ENCODE data around the gene MACROD2.

DNA sequence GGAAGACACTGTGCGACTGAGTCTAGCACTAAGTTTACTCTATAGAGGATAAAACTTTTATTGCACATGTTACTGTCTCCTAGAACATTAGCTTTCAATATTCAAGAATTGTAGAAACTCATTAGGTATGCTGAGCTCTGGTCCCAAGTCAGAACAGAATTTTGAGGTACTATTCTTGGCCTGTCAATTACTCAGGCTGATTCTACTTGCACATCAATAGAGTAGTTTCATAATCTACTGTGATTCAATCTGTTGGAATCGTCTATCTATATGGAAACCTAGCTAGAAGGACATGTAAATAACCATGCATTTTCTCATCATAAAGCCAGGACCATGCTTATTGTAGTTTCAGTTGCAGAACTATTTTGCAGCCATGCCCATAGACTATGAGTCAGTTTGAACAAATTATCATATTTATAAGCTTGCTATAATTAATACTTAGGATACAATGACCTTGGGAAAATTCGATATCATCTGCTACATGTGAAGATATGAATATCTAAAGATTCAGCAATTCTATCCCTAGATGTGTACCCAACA, 300.5 kb downstream of the MACROD2 start:
- TF ChIP-seq KDM1A (IDR thresholded peaks at IDR 0.05; ENCODE audit: low read depth) (no peak), BHLHE40 (IDR thresholded peaks at IDR 0.05; ENCODE audit: low read depth, low read length) (no peak), RNF2 (IDR thresholded peaks at IDR 0.05; ENCODE audit: borderline replicate concordance, low read depth) (no peak), EP300 (IDR thresholded peaks at IDR 0.05) (no peak), TP53 (CRISPR knock-in tag; IDR thresholded peaks at IDR 0.05) (no peak), POLR2A (IDR thresholded peaks at IDR 0.05; ENCODE audit: low read length) (no peak), JUN (IDR thresholded peaks at IDR 0.05) (no peak), MAZ (IDR thresholded peaks at IDR 0.05; ENCODE audit: borderline replicate concordance, low read depth, low read length) (no peak), NR3C1 (IDR thresholded peaks at IDR 0.05) (no peak)
- TF ChIP-seq, protein P1, sequence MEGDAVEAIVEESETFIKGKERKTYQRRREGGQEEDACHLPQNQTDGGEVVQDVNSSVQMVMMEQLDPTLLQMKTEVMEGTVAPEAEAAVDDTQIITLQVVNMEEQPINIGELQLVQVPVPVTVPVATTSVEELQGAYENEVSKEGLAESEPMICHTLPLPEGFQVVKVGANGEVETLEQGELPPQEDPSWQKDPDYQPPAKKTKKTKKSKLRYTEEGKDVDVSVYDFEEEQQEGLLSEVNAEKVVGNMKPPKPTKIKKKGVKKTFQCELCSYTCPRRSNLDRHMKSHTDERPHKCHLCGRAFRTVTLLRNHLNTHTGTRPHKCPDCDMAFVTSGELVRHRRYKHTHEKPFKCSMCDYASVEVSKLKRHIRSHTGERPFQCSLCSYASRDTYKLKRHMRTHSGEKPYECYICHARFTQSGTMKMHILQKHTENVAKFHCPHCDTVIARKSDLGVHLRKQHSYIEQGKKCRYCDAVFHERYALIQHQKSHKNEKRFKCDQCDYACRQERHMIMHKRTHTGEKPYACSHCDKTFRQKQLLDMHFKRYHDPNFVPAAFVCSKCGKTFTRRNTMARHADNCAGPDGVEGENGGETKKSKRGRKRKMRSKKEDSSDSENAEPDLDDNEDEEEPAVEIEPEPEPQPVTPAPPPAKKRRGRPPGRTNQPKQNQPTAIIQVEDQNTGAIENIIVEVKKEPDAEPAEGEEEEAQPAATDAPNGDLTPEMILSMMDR (IDR thresholded peaks at IDR 0.05): no peak
- TF ChIP-seq, protein P2, sequence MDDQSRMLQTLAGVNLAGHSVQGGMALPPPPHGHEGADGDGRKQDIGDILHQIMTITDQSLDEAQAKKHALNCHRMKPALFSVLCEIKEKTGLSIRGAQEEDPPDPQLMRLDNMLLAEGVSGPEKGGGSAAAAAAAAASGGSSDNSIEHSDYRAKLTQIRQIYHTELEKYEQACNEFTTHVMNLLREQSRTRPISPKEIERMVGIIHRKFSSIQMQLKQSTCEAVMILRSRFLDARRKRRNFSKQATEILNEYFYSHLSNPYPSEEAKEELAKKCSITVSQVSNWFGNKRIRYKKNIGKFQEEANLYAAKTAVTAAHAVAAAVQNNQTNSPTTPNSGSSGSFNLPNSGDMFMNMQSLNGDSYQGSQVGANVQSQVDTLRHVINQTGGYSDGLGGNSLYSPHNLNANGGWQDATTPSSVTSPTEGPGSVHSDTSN (IDR thresholded peaks at IDR 0.05): no peak
- TF ChIP-seq, protein P3, sequence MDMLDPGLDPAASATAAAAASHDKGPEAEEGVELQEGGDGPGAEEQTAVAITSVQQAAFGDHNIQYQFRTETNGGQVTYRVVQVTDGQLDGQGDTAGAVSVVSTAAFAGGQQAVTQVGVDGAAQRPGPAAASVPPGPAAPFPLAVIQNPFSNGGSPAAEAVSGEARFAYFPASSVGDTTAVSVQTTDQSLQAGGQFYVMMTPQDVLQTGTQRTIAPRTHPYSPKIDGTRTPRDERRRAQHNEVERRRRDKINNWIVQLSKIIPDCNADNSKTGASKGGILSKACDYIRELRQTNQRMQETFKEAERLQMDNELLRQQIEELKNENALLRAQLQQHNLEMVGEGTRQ (IDR thresholded peaks at IDR 0.05): no peak

Measured in A549 (cell line).